Heart left ventricle (tissue), 13 donors: ENCODE data around the gene RFWD3.

Experiments
- CTCF ChIP-seq, 12 donors: fragments of 200-600 bp; sonication (generic) in 4 of 12; IDR thresholded peaks; one replicate each; pipeline versions ENCODE4 v1.5.0 to v1.8.0; 2018 to 2022; ENCODE audit warnings: antibody characterized with exemption in 12 of 12, mild to moderate bottlenecking in 5 of 12
- POLR2A ChIP-seq, 2 donors: fragments of 450-650 bp; IDR thresholded peaks; one replicate each; pipeline ENCODE4 v1.6.1; 2017; ENCODE audit warnings: antibody characterized with exemption in 2 of 2, mild to moderate bottlenecking in 2 of 2, moderate library complexity in 2 of 2
- donor health status: ischemic (EF 13 %, LVEDD 7.1; RV severe dilation, severe dysfunction).
- donor health status: DM: no; HTN: yes; CAD: no.
- donor health status: DM: no; HTN: no; CAD: no.
- donor health status: ischemic (EF 25% LVEDD 6.9; RV normal size, moderate dysfunction).
- donor health status: ischemic (EF 25% LVEDD 5.7; RV mildly dilated, moderate dysfunction).
- donor health status: ischemic (EF 35%, LVEDD 5.7; RV mildly dilated, moderate dysfunction).
- donor health status: nonischemic (EF 11% LVEDD 7.7; RV severe dilation, severe dysfunction).
- donor health status: DM: yes; HTN: yes; CAD: no.
- donor health status: PGD.
- donor health status: ischemic (EF 29% LVEDD 5.4; RV normal size, mild dysfunction).
- donor health status: nonischemic (EF 23%, LVEDD 6.1; RV moderate dilation, normal function).

- TF ChIP-seq CTCF (IDR thresholded peaks at IDR 0.05) = no peak
- TF ChIP-seq POLR2A (IDR thresholded peaks at IDR 0.05) = no peak
Observed at GRCh38 chr16:74667255-74667700, 601 bp upstream of the RFWD3 start.
